K562 (cell line): Measurements from ENCODE around the gene SUMF1. TPM values are rescaled to one million over a fixed set of nuclear protein-coding genes. Genes with fewer than 3 reads are reported as not detected.

Experiments
- GABPA ChIP-seq: fragments of 200-800 bp; sonication (Bioruptor generic); conservative IDR thresholded peaks from 2 replicates; pipeline ENCODE4 v1.6.1; 2016; ENCODE audit warnings: low read depth, missing genetic modification characterization, missing compliant biosample characterization
- HDAC3 ChIP-seq: fragments of 450-650 bp; IDR thresholded peaks from 2 replicates; pipeline ENCODE4 v1.6.1; 2018; ENCODE audit warnings: borderline replicate concordance, mild to moderate bottlenecking, moderate library complexity; ENCODE audit not compliant: partially characterized antibody
- MEF2A ChIP-seq: IDR thresholded peaks from 2 replicates; pipeline ENCODE4 v1.6.1; 2011; ENCODE audit warnings: low read depth, mild to moderate bottlenecking, low read length, moderate library complexity; ENCODE audit not compliant: control insufficient read depth
- MGA ChIP-seq: fragments of 450-650 bp; IDR thresholded peaks from 2 replicates; pipeline ENCODE4 v1.6.1; 2016; ENCODE audit warnings: mild to moderate bottlenecking, moderate library complexity
- PML ChIP-seq: IDR thresholded peaks from 2 replicates; pipeline ENCODE4 v1.6.1; 2012; ENCODE audit warnings: low read length, inconsistent platforms
- RBM34 ChIP-seq: fragments of 200-400 bp; formaldehyde crosslinking; IDR thresholded peaks from 2 replicates; pipeline ENCODE4 v1.6.1; 2018; ENCODE audit warnings: low read length, borderline replicate concordance; ENCODE audit not compliant: insufficient read depth
- polyA plus RNA-seq, 8 experiments: library from polyadenylated mRNA; depleted of rRNA in 4 of 8; stranded (reverse) in 5 of 8; unstranded in 3 of 8; fragments of >200 nt; fragmentation: Nextera tagmentation in 2 of 8; fragmentation: Illumina TruSeq in 1 of 8; extraction: Ambion mirVana in 2 of 8; extraction: Trizol in 1 of 8; gene quantifications; 2 replicates each; pipeline versions ENCODE4 v1.2.1 to v1.2.3, GENCODE V29; 2011 to 2014; ENCODE audit warnings: inconsistent platforms in 1 of 8, missing spikeins in 1 of 8
- total RNA-seq, 7 experiments: library from RNA; depleted of rRNA in 6 of 7; stranded (reverse); fragments of >200 nt in 6 of 7; fragmentation: Illumina TruSeq in 2 of 7; extraction: Trizol in 2 of 7; gene quantifications; 2 replicates each; pipeline versions ENCODE4 v1.2.1 to v1.2.3, GENCODE V29; 2011 to 2021; ENCODE audit warnings: low replicate concordance in 1 of 7

Gene SUMF1
- total and polyA plus RNA-seq, 9 of the 15 experiments (the other 6 are each of a cell fraction or from before 2014, with no cell fraction given), result 1.3 to 7.4 (median 4.2) TPM

GRCh38 chr3:4462369-4463040 is 4.6 kb downstream of the SUMF1 start (continued):
- TF ChIP-seq MGA (no peak), PML (peak; percentile 63; the same call in 1 of the 2 replicates), HDAC3 (no peak), MEF2A (0 out of 2 replicates have a peak, but pooled peaks have one; percentile 7), RBM34 (no peak), GABPA (tag) (no peak)
